Choroid plexus epithelial cell (primary cell): ENCODE measurements around the gene C1QL4.
"Not testable (repeated sequence)": the region's sequence is repeated elsewhere in the genome, so short reads cannot be mapped to it uniquely, and the experiment has no call there.

Experiments
- DNase-seq: peaks from one replicate; pipeline ENCODE4 v3.0.0-alpha.2; 2010; ENCODE audit warnings: low read depth
- H3K4me3 ChIP-seq: 2 replicates; pipeline ENCODE4 v1.5.1; 2011; ENCODE audit warnings: low read depth, mild to moderate bottlenecking, control low read depth, low read length, moderate library complexity
- TF ChIP-seq, protein P1 (sequence below): conservative IDR thresholded peaks from 2 replicates; pipeline ENCODE4 v1.5.1; 2011; ENCODE audit warnings: low read depth, mild to moderate bottlenecking, control low read depth, inconsistent platforms, low read length, moderate library complexity

Gene C1QL4

GRCh38 chr12:49283541-49284429, 53.2 kb downstream of the C1QL4 start:
- H3K4me3 ChIP-seq, result no peak overlapping the region
- TF ChIP-seq, protein P1, sequence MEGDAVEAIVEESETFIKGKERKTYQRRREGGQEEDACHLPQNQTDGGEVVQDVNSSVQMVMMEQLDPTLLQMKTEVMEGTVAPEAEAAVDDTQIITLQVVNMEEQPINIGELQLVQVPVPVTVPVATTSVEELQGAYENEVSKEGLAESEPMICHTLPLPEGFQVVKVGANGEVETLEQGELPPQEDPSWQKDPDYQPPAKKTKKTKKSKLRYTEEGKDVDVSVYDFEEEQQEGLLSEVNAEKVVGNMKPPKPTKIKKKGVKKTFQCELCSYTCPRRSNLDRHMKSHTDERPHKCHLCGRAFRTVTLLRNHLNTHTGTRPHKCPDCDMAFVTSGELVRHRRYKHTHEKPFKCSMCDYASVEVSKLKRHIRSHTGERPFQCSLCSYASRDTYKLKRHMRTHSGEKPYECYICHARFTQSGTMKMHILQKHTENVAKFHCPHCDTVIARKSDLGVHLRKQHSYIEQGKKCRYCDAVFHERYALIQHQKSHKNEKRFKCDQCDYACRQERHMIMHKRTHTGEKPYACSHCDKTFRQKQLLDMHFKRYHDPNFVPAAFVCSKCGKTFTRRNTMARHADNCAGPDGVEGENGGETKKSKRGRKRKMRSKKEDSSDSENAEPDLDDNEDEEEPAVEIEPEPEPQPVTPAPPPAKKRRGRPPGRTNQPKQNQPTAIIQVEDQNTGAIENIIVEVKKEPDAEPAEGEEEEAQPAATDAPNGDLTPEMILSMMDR, result peak; percentile 32
- no peak for DNase-seq

GRCh38 chr12:49282740-49283375, 54.1 kb downstream of the C1QL4 start:
- DNase-seq, H3K4me3 ChIP-seq: not testable (repeated sequence)
